Suprapubic skin (tissue), 4 donors: ENCODE measurements around the gene POLR1E.

Source experiments
- POLR2A ChIP-seq, 2 donors: fragments of 450-650 bp; IDR thresholded peaks; one replicate each; pipeline ENCODE4 v1.6.1; 2017; ENCODE audit warnings: antibody characterized with exemption in 2 of 2, mild to moderate bottlenecking in 2 of 2, moderate library complexity in 2 of 2
- POLR2AphosphoS5 ChIP-seq, 3 donors: sonication (generic); formaldehyde crosslinking; IDR thresholded peaks; one replicate each; pipeline ENCODE4 v1.6.1; 2017; ENCODE audit warnings: antibody characterized with exemption in 3 of 3
- TF ChIP-seq, protein P1 (sequence below), 2 donors: fragments of 200-600 bp in 1 of 2; fragments of 450-650 bp in 1 of 2; sonication (generic) in 1 of 2; IDR thresholded peaks; one replicate each; pipeline ENCODE4 v1.5.1; 2016 to 2019; ENCODE audit warnings: antibody characterized with exemption in 2 of 2, mild to moderate bottlenecking in 1 of 2, moderate library complexity in 1 of 2

DNA sequence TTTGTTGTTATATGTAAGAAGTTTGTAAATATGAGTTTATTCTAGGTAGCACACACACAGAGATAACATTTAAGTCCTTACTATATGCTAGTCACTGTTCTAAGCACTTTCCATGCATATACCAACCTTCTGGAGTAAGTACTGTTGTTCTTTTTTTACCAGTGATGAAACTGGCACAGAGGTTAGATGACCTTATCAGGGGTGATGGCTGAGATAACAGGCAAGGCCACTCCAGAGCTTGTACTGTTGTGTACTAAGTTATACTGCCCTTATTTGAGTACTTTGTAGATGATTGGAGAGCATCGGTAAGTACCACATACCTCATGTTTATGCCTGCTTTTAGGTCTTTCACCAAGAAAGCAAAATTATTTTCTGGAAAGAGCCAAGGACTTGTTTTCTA lies 6.2 kb downstream of the POLR1E start:
- TF ChIP-seq, protein P1, sequence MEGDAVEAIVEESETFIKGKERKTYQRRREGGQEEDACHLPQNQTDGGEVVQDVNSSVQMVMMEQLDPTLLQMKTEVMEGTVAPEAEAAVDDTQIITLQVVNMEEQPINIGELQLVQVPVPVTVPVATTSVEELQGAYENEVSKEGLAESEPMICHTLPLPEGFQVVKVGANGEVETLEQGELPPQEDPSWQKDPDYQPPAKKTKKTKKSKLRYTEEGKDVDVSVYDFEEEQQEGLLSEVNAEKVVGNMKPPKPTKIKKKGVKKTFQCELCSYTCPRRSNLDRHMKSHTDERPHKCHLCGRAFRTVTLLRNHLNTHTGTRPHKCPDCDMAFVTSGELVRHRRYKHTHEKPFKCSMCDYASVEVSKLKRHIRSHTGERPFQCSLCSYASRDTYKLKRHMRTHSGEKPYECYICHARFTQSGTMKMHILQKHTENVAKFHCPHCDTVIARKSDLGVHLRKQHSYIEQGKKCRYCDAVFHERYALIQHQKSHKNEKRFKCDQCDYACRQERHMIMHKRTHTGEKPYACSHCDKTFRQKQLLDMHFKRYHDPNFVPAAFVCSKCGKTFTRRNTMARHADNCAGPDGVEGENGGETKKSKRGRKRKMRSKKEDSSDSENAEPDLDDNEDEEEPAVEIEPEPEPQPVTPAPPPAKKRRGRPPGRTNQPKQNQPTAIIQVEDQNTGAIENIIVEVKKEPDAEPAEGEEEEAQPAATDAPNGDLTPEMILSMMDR (IDR thresholded peaks at IDR 0.05), result no peak
- no peak for TF ChIP-seq POLR2AphosphoS5 (IDR thresholded peaks at IDR 0.05)
- TF ChIP-seq POLR2A (IDR thresholded peaks at IDR 0.05), result no peak
